ENCODE results near the gene HMGXB3. TPM values are rescaled to one million over a fixed set of nuclear protein-coding genes. Genes with fewer than 3 reads are reported as not detected.

HMGXB3 gene
- total and polyA plus RNA-seq, 11 donors, result 10.7 to 25.9 (median 17.5) TPM

DNA sequence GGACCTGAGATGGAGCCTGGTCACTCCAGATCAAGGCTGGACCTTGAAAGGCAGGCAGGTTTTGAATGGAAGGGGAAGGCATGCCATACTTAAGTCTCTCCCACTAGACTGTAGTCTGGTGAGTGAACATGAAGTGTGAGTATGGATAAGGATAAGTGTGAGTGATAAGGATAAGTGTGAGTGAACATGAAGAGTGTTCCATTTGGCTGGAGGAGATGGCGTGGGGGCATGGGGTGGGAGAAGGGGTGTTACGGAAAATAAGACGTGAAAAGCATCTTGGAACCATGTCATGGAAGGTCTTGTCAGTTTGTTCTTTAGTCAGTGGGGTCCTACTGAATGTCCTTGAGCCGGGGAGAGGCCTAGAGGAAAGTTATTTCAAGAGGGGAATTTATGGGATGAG lies 32.8 kb downstream of the HMGXB3 start:
- peaks cover 0 to 15% (median 6%) of the 10 kb centered on the region in 12 donors for H3K4me1 ChIP-seq
- 71 to 88% (median 83%) methylated on average over 4 of the region's 4 CpGs for WGBS, 4 donors
- no peak overlapping the region for H3K4me3 ChIP-seq
- peaks cover 0 to 99% (median 98%) of the 10 kb centered on the region in 9 donors for H3K36me3 ChIP-seq
- no peak overlapping the region for H3K27ac ChIP-seq
- intact Hi-C loops (cut with DNase I), result loop anchor here in 1 of 10 donors (10.0 kb wide), 1 partner anchor 391 kb away; no protein-coding TSS in a partner anchor
- DNase-seq (no peak), ATAC-seq (no peak)
- no peaks in the 10 kb centered on the region for H3K27me3 ChIP-seq
- TF ChIP-seq, protein P1, sequence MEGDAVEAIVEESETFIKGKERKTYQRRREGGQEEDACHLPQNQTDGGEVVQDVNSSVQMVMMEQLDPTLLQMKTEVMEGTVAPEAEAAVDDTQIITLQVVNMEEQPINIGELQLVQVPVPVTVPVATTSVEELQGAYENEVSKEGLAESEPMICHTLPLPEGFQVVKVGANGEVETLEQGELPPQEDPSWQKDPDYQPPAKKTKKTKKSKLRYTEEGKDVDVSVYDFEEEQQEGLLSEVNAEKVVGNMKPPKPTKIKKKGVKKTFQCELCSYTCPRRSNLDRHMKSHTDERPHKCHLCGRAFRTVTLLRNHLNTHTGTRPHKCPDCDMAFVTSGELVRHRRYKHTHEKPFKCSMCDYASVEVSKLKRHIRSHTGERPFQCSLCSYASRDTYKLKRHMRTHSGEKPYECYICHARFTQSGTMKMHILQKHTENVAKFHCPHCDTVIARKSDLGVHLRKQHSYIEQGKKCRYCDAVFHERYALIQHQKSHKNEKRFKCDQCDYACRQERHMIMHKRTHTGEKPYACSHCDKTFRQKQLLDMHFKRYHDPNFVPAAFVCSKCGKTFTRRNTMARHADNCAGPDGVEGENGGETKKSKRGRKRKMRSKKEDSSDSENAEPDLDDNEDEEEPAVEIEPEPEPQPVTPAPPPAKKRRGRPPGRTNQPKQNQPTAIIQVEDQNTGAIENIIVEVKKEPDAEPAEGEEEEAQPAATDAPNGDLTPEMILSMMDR (IDR thresholded peaks at IDR 0.05), result no peak
- no peak for TF ChIP-seq POLR2A (IDR thresholded peaks at IDR 0.05)
- no peaks in the 10 kb centered on the region for H3K9me3 ChIP-seq

DNA sequence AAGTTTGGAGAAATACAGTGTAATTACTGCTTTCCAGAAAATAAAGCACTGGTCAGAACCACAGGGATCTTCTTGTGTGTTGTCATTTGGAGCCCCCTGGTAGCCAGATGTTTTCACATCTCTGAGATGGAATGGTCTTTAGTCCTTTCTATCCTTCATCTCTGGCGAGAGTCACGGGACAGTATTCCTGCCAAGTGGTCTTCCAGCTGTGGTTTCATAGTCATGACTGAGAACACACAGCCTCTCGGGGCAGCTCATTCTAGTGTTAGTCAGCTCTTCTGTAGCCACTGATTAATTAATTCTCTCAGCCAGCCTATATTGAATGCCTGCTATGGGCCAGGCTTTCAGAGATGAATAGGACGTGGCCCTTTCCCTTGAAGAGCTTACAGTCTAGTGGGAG lies 34.1 kb downstream of the HMGXB3 start:
- Histone ChIP-seq H3K36me3 (peaks cover 0 to 100% (median 99%) of the 10 kb centered on the region in 9 donors), H3K4me1 (peaks cover 0 to 15% (median 6%) of the 10 kb centered on the region in 12 donors), H3K27me3 (no peaks in the 10 kb centered on the region), H3K4me3 (no peak overlapping the region), H3K9me3 (no peaks in the 10 kb centered on the region), H3K27ac (no peak overlapping the region)
- TF ChIP-seq, protein P1 (IDR thresholded peaks at IDR 0.05), result no peak
- TF ChIP-seq POLR2A (IDR thresholded peaks at IDR 0.05), result no peak
- ATAC-seq, result peak in 2 of 4 donors; percentile 17 to 41
- WGBS, 4 donors, result 71 to 93% (median 80%) methylated on average over 4 of the region's 4 CpGs
- DNase-seq, result no peak
- intact Hi-C loops (cut with DNase I), result loop anchor here in 1 of 10 donors (10.0 kb wide), 1 partner anchor 390 kb away; no protein-coding TSS in a partner anchor

DNA sequence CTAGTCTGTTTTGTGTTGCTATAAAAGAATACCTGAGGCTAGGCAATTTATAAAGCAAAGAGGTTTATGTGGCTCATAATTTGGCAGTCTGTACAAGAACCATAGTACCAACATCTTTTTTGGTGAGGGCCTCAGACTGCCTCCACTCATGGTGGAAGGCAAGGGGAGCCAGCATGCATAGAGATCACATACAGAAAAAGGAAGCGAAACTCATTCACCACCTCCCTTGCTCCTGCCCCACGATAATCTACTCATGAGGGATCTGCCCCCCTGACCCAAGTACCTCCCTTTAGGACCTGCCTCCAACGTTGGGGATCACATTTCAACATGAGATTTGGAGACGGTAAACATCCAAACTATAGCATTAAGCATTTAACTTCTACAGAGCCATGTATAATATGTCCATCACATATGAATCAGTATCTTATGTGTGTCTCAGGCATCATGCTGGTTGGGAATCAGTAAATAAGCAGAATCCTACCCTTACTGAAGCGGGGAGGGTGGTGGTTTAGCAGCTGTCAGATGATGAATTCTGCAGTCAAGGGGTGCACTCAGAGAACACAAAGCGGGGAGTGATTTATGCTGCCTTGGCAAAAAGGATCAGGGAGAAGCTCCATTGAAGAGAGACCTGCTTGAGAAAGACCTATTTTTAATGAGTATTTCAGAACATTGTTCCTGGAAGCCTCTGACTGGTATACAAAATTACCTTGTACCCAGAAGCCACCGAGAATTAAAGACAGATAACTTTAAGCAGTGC lies 34.8 kb downstream of the HMGXB3 start:
- no peaks in the 10 kb centered on the region for H3K27me3 ChIP-seq
- H3K36me3 ChIP-seq, result peaks cover 0 to 100% (median 99%) of the 10 kb centered on the region in 9 donors
- H3K9me3 ChIP-seq, result no peaks in the 10 kb centered on the region
- ATAC-seq, result no peak
- 82 to 92% (median 86%) methylated on average over 7 of the region's 7 CpGs for WGBS, 4 donors
- peaks cover 0 to 15% (median 6%) of the 10 kb centered on the region in 12 donors for H3K4me1 ChIP-seq
- intact Hi-C loops (cut with DNase I), result loop anchor here in 1 of 10 donors (10.0 kb wide), 1 partner anchor 389 kb away; no protein-coding TSS in a partner anchor
- no peak for DNase-seq
- TF ChIP-seq, protein P1 (IDR thresholded peaks at IDR 0.05), result no peak
- no peak for TF ChIP-seq POLR2A (IDR thresholded peaks at IDR 0.05)
- no peak overlapping the region for H3K27ac ChIP-seq
- H3K4me3 ChIP-seq, result no peak overlapping the region

DNA sequence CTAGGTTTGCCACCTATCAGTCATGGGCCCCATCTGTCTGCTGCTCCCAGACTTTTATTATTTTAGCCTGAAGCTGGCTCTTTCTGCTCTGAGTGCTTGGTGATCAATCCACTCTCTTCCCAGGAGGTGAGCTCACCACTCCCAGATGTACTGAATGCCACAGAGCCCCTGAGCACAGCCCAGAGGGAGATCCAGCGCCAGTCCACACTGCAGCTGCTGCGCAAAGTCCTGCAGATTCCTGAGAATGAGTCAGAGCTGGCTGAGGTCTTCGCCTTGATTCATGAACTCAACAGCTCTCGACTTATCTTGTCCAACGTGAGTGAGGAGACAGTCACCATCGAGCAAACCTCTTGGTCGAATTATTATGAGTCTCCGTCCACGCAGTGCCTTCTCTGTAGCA lies 36.0 kb downstream of the HMGXB3 start:
- Histone ChIP-seq H3K4me1 (peaks cover 0 to 15% (median 6%) of the 10 kb centered on the region in 12 donors), H3K4me3 (no peak overlapping the region), H3K9me3 (no peaks in the 10 kb centered on the region), H3K27me3 (no peaks in the 10 kb centered on the region), H3K36me3 (peaks cover under 1 to 100% (median 99%) of the 10 kb centered on the region in 9 donors), H3K27ac (peak overlapping the region in 5 of 12 donors; percentile 1 to 53 (median 35))
- DNase-seq (peak in 2 of 5 donors; percentile 70 to 81), ATAC-seq (peak; percentile 45 to 94 (median 90))
- intact Hi-C loops (cut with DNase I), result loop anchor here in 1 of 10 donors (10.0 kb wide), 1 partner anchor 388 kb away; no protein-coding TSS in a partner anchor
- TF ChIP-seq POLR2A (IDR thresholded peaks at IDR 0.05), result no peak
- TF ChIP-seq, protein P1 (IDR thresholded peaks at IDR 0.05), result no peak
- 49 to 61% (median 56%) methylated on average over 8 to 9 of the region's 9 CpGs for WGBS, 4 donors

Measured in heart left ventricle (tissue), 16 donors.